Nucleus accumbens (tissue), 56 donors: ENCODE measurements around the gene MTMR6.
A peak's percentile ranks its signal among the peaks of the same experiment; 100 is the strongest.

Source experiments
- DNase-seq, 56 donors: peaks; one replicate each; lab custom pipeline; 2025; lab: John Stamatoyannopoulos, UW

MTMR6 gene

GRCh38 chr13:25281193-25281934, 5.9 kb downstream of the MTMR6 start:
- DNase-seq, result no peak

- no peak for DNase-seq
Measured at GRCh38 chr13:25280396-25280795, 6.9 kb downstream of the MTMR6 start.

DNA sequence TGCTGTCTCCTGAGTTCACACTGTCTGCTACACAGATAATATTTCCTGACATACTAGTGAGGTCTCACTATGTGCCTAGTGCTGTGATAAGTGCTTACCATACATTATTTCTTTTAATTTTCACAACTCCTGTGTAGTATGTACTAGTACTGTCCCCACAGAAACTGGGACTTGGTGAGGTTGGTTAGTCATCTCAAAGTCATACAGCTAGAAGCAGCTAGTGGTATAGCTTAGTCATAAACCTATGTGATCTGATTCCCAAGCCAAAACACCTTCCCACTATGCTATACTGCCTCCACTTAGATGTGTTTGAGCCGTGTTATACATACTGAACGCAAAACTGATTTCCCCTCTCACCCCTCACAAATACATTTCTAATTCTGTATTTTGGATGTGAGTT, 10.5 kb downstream of the MTMR6 start:
- no peak for DNase-seq

GRCh38 chr13:25268561-25268960, 18.7 kb downstream of the MTMR6 start:
- DNase-seq, result no peak

GRCh38 chr13:25267715-25268114, 19.6 kb downstream of the MTMR6 start:
- no peak for DNase-seq

GRCh38 chr13:25266706-25267105, 20.6 kb downstream of the MTMR6 start:
- DNase-seq, result no peak

- no peak for DNase-seq
Measured at GRCh38 chr13:25262261-25262660, 25.0 kb downstream of the MTMR6 start.

DNA sequence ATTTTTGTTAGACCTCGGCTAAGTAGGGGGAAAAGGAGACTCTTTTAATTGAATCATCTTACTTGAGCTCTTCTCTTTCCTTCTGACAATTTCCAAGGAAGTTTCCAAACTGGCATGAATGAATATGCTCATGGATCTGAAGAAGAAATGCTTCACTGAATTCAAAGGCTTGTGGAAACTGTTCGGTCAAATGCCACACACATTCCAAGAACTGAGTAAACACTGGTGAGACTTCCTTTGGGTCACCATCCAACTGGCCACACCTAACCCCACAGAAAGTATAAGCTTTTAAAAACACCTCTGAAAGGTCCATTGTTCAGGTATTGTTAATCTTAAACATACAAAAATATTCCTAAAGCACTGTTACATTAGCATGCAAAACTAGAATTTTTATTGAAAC, 33.6 kb downstream of the MTMR6 start:
- DNase-seq, result no peak

- no peak for DNase-seq
Measured at GRCh38 chr13:25252752-25253151, 34.5 kb downstream of the MTMR6 start.

- no peak for DNase-seq
Measured at GRCh38 chr13:25252225-25252624, 35.1 kb downstream of the MTMR6 start.

- DNase-seq, result peak in 37 of 56 donors; percentile 4 to 76 (median 30)
Measured at GRCh38 chr13:25249001-25249543, 38.2 kb downstream of the MTMR6 start.

DNA sequence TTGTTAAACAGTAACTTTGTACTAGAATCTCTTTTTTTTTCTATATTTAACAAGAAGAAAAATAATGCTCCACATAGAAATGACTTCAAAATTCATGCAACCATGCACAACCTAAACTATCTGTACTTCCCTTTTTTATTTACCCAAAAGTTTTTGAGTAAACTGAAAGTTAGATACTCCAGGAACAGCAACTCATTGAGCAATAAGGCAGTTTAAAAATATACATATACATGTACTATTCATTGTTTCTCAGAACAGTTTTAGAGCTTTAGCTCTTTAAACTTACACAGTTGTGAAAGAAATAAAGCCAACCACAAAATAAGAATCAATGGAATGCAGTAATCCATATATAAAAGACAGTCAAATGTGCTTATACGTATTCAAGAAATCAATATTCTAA, 39.2 kb downstream of the MTMR6 start:
- no peak for DNase-seq

GRCh38 chr13:25247360-25247759, 39.9 kb downstream of the MTMR6 start:
- DNase-seq, result no peak

DNA sequence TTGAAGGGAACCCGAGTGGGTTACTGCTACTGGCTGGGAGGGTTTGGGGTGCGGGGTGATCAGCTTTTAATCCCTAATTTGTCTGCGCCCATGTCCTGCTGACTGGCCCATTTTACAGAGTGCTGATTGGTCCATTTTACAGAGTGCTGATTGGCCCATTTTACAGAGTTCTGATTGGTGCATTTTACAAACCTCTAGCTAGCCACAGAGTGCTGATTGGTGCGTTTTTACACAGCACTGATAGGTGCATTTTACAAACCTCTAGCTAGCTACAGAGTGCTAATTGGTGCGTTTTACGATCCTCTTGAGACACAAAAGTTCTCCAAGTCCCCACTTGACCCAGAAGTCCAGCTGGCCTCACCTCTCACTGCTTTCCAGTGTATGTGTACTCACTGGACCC, 43.2 kb downstream of the MTMR6 start:
- no peak for DNase-seq

DNA sequence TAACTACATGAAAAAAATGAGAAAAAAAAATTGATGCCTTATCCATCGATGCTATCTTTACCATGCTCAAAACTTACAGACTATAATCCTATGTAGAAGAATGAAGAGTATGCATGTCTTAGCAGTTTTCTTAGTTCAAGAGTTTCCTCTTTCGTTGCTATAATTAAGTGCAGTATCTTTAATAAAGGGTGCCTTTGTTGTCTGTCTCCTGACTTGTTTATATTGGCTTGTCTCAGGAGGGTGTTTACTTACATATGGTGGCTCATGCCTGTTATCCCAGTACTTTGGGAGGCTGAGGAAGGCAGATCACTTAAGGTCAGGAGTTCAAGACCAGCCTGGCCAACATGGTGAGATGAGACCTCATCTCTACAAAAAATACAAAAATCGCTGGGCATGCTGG, 44.3 kb downstream of the MTMR6 start:
- DNase-seq, result no peak

GRCh38 chr13:25241007-25241406, 46.3 kb downstream of the MTMR6 start:
- no peak for DNase-seq

DNA sequence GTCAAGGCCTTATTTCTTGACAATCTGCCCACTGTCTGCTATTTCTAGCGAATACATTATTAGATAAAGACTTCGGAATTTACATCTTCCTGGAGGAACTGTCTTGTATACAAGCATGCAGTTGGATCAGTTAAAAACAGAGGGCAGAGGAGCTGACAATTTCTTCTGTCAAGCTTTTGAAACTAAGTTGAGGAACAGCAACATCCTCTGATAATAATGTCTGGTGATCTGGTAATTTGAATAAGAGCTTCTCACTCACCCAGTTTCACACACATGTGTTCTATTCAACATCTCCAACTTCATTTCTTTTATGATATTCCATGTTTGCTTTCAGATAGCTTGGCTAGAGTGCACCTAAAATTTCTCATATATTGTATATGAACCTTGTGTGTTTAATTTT, 50.2 kb downstream of the MTMR6 start:
- no peak for DNase-seq

- no peak for DNase-seq
Measured at GRCh38 chr13:25233861-25234260, 53.4 kb downstream of the MTMR6 start.

- no peak for DNase-seq
Measured at GRCh38 chr13:25232937-25233515, 54.3 kb downstream of the MTMR6 start.

- no peak for DNase-seq
Measured at GRCh38 chr13:25231517-25231916, 55.8 kb downstream of the MTMR6 start.

DNA sequence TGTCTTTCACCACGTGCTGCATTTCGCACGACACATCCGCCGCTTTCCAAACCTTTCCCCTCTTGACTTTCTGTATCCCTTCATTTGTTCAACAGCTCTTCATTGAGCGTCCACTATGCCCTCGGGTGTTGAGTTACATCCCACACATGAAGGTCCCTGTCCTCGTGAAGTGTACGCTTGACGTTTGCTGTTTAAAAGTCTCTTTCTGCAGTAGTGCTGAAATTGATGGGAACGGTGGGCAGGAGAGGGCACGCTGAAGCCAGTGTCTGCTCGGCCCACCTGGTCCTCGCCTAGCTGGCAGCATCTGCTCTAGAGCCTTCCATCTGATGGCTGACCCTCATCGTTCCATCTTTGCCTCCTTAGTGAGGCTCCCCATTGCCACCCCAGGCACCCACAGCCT, 59.6 kb downstream of the MTMR6 start:
- no peak for DNase-seq

DNA sequence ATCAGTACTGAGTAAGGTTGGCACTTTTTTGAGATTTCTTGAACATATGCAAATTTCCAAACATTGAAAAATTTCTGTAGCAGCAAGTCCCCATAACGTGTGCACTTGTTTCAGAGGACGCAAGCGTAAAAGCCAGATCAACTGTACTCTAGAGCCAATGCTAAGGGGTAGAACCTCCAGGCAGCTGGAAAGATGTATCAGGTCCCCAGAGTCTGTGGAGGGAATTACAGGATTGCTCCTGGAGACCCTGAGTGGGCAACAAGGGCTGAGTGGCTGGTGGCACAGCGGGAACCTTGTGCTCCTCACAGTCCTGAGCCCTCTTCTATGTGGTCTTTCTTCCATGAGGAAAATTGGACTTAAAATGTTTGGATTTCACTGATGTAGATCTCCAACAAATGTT, 61.3 kb downstream of the MTMR6 start:
- no peak for DNase-seq
